ENCODE data around the gene SKAP1.
"Not testable (repeated sequence)": the region's sequence is repeated elsewhere in the genome, so short reads cannot be mapped to it uniquely, and the experiment has no call there.

Gene SKAP1

DNA sequence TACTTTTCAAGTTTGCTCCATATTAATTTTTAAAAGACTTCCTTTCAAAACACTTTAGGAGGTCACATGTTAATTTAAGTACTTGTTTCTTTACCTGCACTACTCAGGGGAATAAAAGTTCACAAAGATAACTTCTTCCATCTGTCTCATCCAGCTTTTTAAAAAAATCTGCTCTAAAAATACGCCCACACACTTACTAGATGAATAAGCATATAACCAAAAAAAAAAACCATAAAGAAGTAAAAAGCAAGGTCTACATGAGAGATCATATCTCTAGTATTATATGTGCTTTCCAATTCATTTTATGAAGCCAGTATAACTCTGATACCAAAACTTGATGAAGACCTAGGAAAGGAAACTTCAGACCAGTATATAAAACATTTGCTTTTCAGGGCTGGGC lies 17.2 kb downstream of the SKAP1 start:
- DNase-seq (ENCODE audit: low spot score): no peak

DNA sequence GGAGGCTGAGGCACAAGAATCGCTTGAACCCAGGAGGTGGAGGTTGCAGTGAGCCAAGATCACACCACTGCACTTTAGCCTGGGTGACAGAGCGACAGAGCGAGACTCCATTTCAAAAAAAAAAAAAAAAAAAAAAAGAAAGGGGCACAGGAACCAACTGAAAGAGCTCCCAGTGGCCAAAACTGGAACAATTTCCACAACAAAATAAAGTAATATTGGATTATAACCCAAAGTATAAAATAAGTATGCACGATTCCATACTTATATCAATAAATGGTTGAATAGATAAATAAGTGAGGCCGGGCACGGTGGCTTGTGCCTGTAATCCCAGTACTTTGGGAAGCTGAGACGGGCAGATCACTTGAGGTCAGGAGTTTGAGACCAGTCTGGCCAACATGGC lies 19.2 kb downstream of the SKAP1 start:
- DNase-seq (ENCODE audit: low spot score): not testable (repeated sequence)

DNA sequence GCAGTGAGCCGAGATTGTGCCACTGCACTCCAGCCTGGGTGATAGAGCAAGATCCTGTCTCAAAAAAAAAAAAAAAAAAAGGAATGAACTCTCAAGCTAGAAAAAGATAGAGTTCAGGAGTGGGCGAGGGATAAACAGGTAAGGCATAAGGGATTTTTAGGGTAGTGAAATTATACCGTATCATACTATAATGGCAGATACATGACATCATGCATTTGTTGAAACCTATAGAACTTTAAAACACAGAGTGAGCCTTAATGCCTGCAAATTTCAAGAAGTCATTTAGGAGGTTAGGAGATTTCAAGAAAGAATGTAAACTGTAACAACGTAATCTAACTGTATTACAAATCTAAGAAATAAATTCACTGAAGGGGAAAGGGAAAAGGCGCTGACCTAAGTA lies 20.4 kb downstream of the SKAP1 start:
- DNase-seq (ENCODE audit: low spot score): no peak

DNA sequence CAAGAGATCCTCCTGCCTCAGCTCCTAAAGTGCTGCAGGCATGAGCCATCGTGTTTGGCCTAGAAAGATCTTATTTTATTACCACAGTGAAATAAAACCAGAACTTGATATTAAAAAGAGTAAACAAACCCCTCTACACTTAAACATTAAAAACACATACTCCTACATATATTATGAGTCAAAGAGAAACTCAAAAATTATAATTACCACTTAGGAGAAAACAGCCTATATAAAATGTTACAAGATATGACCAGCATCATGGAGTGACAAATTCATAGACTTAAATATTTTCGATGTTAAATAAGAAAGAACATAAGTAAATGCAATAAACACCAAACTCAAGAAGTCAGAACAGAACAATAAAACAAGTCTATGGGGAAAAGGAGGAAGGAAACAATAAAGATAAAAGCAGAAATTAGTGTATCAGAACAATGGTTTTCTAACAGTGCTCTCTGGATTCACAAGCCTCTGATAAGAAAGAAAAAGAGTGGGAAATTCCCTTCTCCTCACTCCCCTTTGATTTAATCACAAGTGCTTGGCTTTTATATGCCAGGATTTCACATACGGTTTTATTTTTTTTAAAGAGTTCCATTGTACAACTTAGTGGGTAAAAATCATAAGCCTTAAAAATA lies 23.0 kb downstream of the SKAP1 start:
- no peak for DNase-seq (ENCODE audit: low spot score)

DNA sequence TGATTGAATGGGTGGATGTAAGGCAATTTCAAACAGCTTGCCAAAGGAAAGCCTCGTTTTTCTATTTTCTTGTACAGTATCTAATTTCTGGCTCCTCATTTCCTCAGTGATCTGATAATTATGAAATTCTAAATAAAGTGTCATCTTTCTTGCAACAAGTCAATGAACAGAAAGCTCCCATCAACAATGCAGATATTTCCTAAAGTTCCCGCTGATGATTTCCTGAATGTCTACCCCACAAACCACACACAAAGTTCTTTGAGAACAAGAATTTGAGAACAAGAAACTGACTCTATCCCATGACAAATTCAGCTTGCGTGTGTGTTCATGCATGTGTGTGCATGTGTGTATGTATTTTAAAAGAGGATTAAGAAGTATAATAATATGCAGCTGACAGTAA lies 35.2 kb downstream of the SKAP1 start:
- no peak for DNase-seq (ENCODE audit: low spot score)

DNA sequence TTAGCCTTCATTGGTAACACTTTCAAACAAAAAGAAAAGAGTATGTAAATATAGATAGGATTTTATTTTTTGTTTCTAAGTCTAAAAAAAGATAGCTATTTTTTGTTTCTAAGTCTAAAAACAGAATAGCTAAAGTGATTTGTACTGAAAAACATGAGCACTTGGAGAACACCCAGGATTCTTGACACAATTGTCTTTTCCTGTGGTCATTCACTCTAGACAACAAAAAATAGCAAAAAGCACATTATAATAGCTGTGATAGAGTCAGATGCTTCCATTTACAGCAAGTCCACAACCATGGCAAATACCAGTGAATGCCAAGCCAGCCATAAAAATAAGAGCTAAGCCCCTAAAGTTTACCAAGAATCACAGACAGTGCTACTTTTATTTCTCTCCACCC lies 36.7 kb downstream of the SKAP1 start:
- no peak for DNase-seq (ENCODE audit: low spot score)

DNA sequence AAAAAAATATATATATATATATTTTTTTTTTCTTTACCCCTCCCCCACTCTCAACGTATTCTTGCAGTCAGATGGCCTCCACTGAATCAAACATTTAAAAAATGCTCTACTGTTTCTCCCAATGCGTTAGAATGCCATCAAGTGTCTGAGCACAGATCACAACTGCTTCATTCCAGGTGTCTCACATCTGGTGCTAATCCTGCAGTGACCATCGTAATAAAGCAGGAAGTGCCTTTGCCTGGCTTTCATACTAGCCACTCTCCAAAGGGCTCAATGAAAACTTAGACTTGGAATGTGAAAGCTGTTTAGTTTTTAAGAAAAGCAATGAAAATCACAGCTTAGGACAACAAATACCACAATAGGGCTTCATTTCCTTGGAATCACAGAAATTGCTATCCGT lies 37.2 kb downstream of the SKAP1 start:
- no peak for DNase-seq (ENCODE audit: low spot score)

DNA sequence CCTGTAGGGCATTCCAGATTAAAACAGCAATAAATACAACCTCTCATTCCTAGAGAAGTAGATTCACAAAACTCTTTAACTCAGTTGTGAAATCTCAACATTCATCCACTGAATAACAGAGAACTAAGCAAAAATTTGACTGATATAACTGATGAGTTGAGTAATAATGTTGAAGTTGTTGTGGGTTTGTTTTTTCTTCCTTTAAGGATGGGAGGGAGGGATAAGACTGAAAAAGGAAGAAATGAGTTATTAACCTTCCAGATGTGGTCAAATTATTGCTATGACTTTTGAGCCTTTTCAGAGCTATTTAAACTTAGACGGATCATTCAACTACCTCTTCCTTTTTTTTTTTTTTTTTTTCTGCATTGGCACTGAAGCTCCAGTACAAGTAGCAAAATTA lies 38.6 kb downstream of the SKAP1 start:
- DNase-seq (ENCODE audit: low spot score): no peak

DNA sequence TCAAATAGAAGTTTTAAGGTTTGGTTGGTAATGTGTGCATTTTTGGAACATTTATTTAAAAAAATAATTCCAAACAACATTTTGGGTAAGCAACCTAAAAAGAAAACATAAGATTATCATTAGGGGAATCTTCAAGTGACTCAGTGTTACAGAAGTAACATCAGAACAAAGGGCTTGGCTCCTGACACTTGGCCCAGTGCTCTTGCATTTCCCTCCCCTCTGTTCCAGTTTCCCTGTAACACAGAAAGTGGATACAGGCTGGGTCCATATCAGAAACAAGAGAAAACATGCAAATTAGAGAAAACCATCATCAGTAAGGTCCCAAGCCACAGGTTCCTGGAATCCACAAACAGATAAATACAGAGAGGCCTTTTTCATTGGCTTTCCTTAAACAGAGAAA lies 40.1 kb downstream of the SKAP1 start:
- no peak for DNase-seq (ENCODE audit: low spot score)

DNA sequence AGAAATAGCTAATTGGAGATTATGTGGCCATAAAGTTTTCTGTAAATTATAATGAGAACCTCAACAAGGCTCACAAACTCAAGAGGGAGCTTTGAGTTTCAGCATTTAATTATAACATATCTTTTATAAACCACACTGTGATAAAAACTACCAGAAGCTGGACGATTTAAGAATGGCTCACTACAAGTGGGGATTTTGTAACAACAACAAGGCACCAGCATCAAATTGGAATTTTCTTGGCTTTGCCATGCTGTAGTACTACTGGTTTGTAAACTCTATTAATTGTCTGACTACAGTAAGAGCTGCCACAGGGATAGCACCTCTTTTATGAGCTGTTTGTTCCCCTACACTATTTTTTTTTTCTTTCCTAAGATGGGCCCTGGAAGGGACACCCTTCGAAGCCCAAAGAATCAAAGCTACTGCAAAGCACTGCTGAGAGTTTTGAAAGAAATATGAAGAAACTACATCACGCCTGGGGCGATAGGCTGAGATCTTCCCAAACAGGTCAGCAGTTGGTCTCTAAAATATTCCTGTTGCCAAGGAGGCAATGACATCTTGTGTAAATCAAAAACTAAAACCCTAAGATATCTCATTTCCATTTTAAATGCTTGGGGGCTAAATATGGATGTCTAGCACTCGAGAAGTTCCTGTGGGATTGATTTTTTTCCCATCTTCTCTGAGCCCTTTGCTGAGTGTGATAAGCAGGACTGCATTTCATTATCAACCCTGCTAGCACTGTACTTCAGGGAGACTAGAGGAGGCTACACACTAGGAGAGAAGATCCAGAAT lies 40.9 kb downstream of the SKAP1 start:
- DNase-seq (ENCODE audit: low spot score): no peak

DNA sequence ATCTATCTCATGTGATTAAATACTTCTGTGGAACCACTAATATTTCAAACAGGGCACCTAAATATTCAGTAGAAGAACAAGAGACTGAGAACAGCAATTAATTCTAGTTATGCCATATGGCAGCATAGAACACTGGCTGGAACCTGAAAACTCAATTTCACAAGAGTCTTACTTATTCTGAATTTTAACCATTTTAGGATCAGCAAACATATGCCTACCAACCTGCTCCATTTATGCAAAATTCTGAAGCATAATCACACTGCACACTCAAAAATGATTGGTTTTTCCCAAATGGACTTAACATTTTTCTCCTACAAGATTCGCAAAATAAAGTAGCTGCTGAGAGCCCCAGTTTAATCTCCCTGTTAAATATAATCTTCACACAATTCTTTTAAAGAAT lies 43.2 kb downstream of the SKAP1 start:
- no peak for DNase-seq (ENCODE audit: low spot score)

DNA sequence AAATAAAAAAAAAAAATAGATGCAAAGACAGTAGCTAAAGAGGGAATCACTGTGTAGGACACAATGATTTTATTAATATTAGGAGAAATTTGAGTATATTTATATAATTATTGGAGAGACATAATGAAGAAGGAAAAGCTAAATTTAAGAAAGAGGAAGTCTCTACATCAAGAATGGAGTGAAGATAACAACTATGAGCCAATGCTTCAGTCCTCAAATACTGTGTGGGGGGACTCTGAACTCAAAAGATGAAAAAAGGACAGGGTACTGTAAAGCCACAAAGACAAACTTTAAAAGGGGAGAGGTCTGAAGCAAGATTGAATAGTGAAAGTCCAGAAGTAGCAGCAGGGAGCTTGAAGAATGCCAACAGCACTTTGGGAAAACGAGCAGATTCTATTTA lies 44.7 kb downstream of the SKAP1 start:
- no peak for DNase-seq (ENCODE audit: low spot score)

DNA sequence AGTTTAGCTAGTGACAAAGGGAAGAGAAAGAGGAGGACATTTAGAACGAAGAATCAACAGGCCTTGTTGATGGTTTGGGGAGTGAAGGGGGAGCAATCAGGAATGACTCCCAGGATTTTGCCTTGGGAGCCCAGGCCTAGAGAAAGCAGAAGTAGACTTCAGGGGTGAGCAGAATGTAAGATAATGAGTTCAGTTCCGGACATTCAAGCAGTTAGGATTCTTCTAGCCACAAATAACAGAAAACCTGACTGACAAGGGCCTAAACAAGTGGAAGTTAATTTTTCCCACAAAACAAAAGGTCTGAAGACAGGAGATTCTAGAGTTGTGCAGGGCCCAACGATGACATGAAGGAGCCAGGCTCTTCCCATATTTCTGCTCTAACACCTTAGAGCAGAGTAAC lies 45.9 kb downstream of the SKAP1 start:
- no peak for DNase-seq (ENCODE audit: low spot score)

DNA sequence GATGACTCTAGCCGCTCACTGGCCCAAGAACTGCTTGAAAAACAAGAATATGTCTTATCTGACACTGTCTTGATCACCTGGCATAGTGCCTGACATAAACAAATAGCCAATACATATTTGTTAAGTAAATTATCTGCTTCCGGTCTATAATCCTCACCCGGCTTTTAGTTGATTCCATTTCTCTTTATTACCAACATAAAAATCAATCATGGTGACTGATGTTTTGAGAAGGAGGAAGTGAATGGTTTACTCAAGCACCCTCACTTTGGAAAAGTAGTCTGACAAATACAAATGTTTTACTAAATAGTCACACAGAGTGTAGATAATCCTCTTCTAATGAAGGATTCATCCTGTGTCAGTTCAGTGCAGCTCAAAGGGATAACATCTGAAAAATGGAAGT lies 47.0 kb downstream of the SKAP1 start:
- DNase-seq (ENCODE audit: low spot score): no peak

DNA sequence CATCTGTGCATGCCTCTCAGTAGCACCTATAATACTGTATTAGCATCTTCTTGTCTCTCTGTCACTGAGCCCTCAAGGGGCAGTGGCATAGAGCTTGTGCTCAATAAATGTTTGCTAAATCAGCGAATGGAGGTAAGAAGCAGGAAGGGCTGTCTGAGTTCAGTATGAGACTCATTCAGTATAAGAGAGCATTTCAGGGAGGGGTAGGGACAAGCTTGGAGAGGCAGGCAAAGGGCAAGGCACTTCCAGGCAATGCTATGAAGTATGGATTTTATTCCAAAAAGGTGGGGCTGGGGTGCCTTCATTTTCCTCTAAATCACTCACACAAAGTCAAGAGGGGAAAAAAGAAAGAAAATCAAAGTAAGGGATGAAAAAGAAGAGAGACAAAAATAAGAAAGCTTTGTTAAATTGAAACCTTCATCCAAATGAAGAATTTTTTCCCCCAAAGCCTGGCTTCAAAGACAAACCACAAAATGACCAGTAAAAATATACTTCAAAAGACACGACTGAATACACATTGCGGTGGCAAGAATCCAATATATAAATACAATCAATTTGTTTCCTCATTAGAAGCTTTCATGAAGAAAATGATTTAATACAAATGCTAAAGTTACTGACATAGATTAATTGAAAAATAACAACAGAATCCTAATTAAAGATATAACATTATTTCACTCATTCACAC lies 51.2 kb downstream of the SKAP1 start:
- no peak for DNase-seq (ENCODE audit: low spot score)

DNA sequence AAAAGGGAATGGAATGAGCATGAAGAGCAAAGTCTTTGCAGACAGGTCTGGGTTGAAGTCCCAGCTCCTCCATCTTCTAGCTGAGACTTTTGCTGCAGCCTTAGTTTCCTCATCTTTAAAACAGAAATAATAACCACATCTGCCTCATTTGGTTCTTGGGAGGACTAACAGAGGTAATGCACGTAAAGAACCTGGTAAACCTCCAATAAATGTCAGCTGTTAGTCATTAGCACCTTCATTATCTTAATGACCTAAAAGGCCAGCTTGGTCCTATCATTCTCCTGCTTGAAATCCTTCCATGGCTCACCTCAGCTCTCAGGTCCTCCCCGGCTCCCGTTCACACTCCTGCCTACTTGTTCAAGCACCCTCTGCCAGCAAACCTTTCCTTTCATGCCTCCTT lies 51.8 kb downstream of the SKAP1 start:
- DNase-seq (ENCODE audit: low spot score): no peak

DNA sequence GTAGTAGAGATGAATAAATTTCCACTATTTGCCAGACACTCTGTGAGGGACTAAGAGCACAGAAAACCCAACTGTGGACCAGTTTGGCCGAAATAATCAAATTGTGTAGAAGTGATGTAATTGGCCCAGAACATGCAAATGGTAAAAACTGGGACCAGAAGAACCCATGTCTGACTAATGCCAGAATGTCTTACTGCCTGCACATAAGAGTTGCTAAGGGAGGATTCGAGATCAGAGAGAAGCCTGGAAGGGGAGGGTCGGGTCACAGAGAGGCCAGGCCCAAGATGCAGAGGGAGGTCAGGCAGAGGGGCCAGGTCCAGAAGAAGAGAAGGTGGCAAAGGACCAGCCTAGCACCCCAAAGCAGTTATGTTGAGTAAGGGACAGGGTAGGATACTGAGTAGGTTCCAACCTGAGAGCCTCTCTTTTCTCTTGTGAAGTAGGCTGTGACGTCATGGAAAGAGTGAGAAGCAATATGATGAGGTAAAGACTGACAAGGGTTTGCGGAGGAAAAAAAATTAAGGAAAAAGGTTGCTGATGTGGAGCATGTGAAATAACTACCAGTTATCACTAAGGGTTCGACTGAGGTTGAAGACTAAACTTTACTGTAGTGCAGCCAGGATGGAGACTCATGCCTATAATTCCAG lies 53.2 kb downstream of the SKAP1 start:
- DNase-seq (ENCODE audit: low spot score): no peak

DNA sequence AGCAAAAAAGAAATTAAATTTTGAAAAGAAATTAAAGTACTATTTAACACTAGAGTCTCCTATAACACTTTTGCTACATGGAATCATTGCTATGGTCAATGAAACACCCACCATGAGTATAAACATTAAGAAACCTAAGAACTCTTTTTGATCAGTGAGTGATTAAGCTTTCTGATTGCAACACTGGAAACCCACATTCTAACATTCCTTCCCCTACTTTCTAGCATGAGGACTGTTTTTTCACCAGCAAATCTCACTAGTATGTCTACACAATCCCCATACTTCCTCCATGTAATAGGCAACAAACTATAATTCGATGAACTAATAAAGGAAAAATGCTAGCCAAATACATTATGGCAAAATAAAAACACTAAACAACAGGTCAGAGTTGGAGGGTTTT lies 54.7 kb downstream of the SKAP1 start:
- no peak for DNase-seq (ENCODE audit: low spot score)

DNA sequence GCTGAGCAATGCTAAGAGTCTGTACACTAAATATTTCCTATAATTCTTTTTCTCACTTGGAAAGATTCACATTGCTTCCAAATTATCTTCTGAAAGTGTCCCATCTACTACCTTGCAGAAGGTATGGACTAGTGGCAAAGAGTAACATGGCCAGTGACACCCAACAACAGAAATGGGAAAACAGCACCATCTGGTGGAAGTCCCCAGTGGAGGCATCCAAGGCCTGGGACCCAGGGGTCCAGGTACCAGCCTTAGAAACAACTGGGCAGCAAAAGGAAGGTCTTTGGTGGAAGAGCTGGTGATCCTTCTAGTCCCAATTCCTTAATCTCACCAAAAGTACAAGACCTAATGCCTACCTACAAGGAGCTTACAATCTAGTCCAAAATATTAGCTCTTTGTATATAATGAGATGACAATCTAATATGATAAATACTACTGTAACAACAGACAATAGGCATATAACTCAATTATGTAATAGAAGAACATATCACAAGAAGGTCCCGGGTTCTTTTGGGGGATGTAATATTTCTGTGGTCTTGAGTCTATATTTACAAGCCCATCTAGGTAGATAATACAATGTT lies 55.3 kb downstream of the SKAP1 start:
- peak; percentile 68 for DNase-seq (ENCODE audit: low spot score)

DNA sequence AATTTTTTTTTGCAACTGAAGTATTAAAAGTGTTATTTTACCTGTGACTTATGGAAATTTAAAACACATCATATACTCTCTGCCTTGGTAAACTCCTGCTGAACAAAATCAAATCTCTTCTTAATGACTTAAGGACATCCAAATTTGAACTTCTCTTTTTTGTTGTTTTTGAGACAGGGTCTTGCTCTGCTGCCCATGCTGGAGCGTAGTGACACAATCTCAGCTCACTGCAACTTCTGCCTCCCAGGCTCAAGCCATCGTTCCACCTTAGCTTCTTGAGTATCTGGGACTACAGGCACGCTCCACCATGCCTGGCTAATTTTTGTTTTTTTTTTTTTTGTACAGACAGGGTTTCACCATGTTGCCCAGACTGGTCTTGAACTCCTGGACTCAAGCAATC lies 56.1 kb downstream of the SKAP1 start:
- no peak for DNase-seq (ENCODE audit: low spot score)

DNA sequence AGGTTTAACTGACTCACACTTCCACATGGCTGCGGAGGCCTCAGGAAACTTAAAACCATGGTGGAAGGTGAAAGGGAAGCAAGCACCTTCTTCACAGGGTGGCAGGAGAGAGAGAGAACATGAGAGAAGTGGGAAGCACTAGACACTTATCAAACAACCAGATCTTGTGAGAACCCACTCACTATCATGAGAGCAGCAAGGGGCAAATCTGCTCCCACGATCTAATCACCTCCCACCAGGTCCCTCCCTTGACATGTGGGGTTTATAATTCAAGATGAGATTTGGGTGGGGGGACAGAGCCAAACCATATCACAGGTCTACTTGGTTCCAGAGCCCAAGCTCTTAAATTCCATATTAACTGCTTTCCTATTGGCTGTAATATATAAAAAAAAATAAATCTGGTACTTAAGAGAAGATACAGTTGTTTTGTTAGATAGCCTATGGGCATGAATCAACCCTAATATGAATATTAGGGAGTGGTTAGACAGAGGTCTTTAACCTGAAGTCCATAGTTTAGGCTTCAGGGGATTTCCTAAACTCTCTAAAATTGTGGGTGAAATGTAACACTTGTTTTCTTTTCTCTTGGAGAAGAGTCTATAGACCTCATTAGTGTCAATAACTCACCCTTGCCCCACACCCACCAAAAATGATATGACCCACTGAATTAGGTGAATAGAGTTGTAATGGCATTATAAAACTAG lies 56.7 kb downstream of the SKAP1 start:
- no peak for DNase-seq (ENCODE audit: low spot score)

DNA sequence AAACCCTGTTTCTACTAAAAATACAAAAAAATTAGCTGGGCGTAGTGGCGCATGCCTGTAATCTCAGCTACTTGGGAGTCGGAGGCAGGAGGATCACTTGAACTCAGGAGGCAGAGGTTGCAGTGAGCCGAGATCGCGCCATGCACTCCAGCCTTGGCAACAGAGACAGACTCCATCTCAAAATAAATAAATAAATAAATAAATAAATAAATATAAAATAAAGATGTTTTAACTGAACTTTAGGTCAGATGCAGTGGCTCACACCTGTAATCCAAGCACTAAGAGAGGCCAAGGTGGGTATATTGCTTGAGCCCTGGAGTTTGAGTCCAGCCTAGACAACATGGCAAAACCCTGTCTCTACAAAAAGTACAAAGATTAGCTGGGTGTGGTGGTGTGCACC lies 61.0 kb downstream of the SKAP1 start:
- DNase-seq (ENCODE audit: low spot score): not testable (repeated sequence)
